SU-DHL-6 (cell line): Measurements from ENCODE around the gene MAGEC1.

Experiments
- CTCF ChIP-seq: fragments of 200-600 bp; sonication (generic); IDR thresholded peaks from one replicate; pipeline ENCODE4 v1.5.1; 2017; ENCODE audit warnings: antibody characterized with exemption, mild to moderate bottlenecking, low read length, moderate library complexity; ENCODE audit not compliant: insufficient read depth, poor library complexity, severe bottlenecking
- EZH2phosphoT487 ChIP-seq: fragments of 200-600 bp; sonication (generic), shearing (Covaris generic); conservative IDR thresholded peaks from 2 replicates; pipeline ENCODE4 v1.6.1; 2018; ENCODE audit warnings: mild to moderate bottlenecking, antibody characterized with exemption, low read length, moderate library complexity, mixed read lengths

DNA sequence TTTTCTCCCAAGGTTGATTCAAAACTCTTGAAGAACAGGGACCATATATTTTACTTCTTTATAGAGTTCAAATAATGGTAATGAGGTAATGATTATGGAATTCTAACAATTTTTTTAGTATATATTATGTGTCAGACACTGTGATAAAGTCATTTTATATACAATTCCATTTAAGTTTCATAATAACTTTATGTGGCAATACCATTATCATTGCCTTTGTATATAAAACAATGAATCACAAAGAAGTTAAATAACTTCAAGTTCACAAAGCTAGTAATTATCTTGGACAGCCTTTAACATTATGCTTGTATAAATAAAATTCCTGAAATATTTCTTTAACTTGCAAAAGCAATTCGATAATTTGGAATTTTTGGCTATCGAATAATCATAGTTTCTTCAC, 20.6 kb downstream of the MAGEC1 start:
- TF ChIP-seq CTCF: no peak
- no peak for TF ChIP-seq EZH2phosphoT487
